HepG2 (cell line): ENCODE data around the gene CDC37L1. TPM values are rescaled to one million over a fixed set of nuclear protein-coding genes. Genes with fewer than 3 reads are reported as not detected.

Experiments used
- ATAC-seq: fragments of 200-7000 bp; cut with Tn5 transposase; 3 replicates; pipeline ENCODE4 v1.9.1; 2020; ENCODE audit warnings: mild to moderate bottlenecking, moderate library complexity
- BruUV-seq: library from RNA; stranded (reverse); fragments of 400-500 nt; replicated peaks from 2 replicates; lab custom pipeline; 2021; lab: Mats Ljungman, UMichigan
- CTCF ChIA-PET: fragments of 300-600 bp; formaldehyde crosslinking; extraction: SDS; loops from one replicate; lab custom pipeline; 2021; ENCODE audit warnings: low total read pairs, inconsistent platforms, low intra/inter-chr PET ratio; lab: Yijun Ruan, JAX
- POLR2A ChIA-PET: fragments of 350-600 bp; sonication (Branson Sonifier 250); formaldehyde crosslinking; loops from one replicate; lab custom pipeline; 2020; ENCODE audit warnings: antibody characterized with exemption, inconsistent platforms; lab: Yijun Ruan, JAX
- DNase-seq: peaks from one replicate; pipeline ENCODE4 v3.0.0-alpha.2; 2015; ENCODE audit warnings: low spot score
- FAIRE-seq: peaks from 3 replicates; lab custom pipeline; 2011; peaks lifted over from hg19 to GRCh38; lab: Jason Lieb, UNC
- H2AFZ ChIP-seq: one replicate; pipeline ENCODE4 v1.6.1; 2011; ENCODE audit warnings: low read length, inconsistent platforms
- H3K27ac ChIP-seq: fragments of 300-600 bp; 3 replicates; pipeline ENCODE4 v1.8.0; 2011; ENCODE audit warnings: mixed run types, mild to moderate bottlenecking, mixed read lengths, low read length, inconsistent platforms; ENCODE audit not compliant: insufficient read depth; ENCODE audit errors: extremely low read length
- H3K27me3 ChIP-seq, 2 experiments: fragments of 200-600 bp in 1 of 2; 2 replicates in 1 of 2; 3 replicates in 1 of 2; pipeline versions ENCODE4 v1.6.0 to v1.8.0; 2011; ENCODE audit warnings: low read length in 2 of 2, mild to moderate bottlenecking in 2 of 2, moderate library complexity in 2 of 2, inconsistent platforms in 1 of 2; ENCODE audit not compliant: insufficient read depth in 2 of 2, control insufficient read depth in 1 of 2
- H3K36me3 ChIP-seq, 2 experiments: fragments of 200-600 bp in 1 of 2; replicated peaks in 1 of 2; 2 replicates in 1 of 2; 3 replicates in 1 of 2; pipeline versions ENCODE4 v1.5.1 to v1.8.0; 2011; ENCODE audit warnings: low read length in 2 of 2, inconsistent platforms in 1 of 2; ENCODE audit not compliant: insufficient read depth in 2 of 2, control insufficient read depth in 1 of 2
- H3K4me1 ChIP-seq: 2 replicates; pipeline ENCODE4 v1.5.1; 2012; ENCODE audit warnings: low read length, inconsistent platforms; ENCODE audit not compliant: insufficient read depth
- H3K4me2 ChIP-seq: 2 replicates; pipeline ENCODE4 v1.6.0; 2011; ENCODE audit warnings: low read depth, low read length, inconsistent platforms
- H3K4me3 ChIP-seq, 3 experiments: fragments of 200-600 bp in 1 of 3; sonication (generic), shearing (Covaris generic) in 1 of 3; replicated peaks in 1 of 3; 2 replicates each; pipeline ENCODE4 v1.5.1; 2011 to 2016; ENCODE audit warnings: low read length in 3 of 3, inconsistent platforms in 2 of 3, low read depth in 2 of 3, mild to moderate bottlenecking in 2 of 3, control low read depth in 1 of 3, mixed read lengths in 1 of 3; ENCODE audit not compliant: insufficient read depth in 1 of 3
- H3K79me2 ChIP-seq: one replicate; pipeline ENCODE4 v1.6.1; 2011; ENCODE audit warnings: low read length, inconsistent platforms; ENCODE audit not compliant: insufficient read depth
- H3K9ac ChIP-seq: 2 replicates; pipeline ENCODE4 v1.6.0; 2011; ENCODE audit warnings: mild to moderate bottlenecking, low read depth, low read length, inconsistent platforms; ENCODE audit not compliant: insufficient read depth
- H3K9me3 ChIP-seq: 2 replicates; pipeline ENCODE4 v1.5.1; 2012; ENCODE audit warnings: mild to moderate bottlenecking, low read length
- H4K20me1 ChIP-seq: 2 replicates; pipeline ENCODE4 v1.6.0; 2011; ENCODE audit warnings: inconsistent platforms, mild to moderate bottlenecking, low read length, moderate library complexity; ENCODE audit not compliant: insufficient read depth
- CREM ChIP-seq, 2 experiments: sonication (generic) in 1 of 2; formaldehyde crosslinking in 1 of 2; IDR thresholded peaks; 2 replicates each; pipeline versions ENCODE4 v1.4.0 to v1.6.1; 2016 to 2020; ENCODE audit warnings: antibody characterized with exemption in 1 of 2, mild to moderate bottlenecking in 1 of 2, missing genetic modification reagents in 1 of 2
- FOXK2 ChIP-seq: fragments of 450-650 bp; IDR thresholded peaks from 2 replicates; pipeline ENCODE4 v1.6.1; 2016
- GPBP1L1 ChIP-seq: sonication (generic); formaldehyde crosslinking; IDR thresholded peaks from 2 replicates; pipeline ENCODE4 v1.5.0; 2020; ENCODE audit warnings: mild to moderate bottlenecking, missing genetic modification reagents
- MAFG ChIP-seq: sonication (generic); formaldehyde crosslinking; IDR thresholded peaks from 2 replicates; pipeline ENCODE4 v1.5.1; 2020; ENCODE audit warnings: mild to moderate bottlenecking, missing genetic modification reagents
- PAXIP1 ChIP-seq: sonication (generic); formaldehyde crosslinking; conservative IDR thresholded peaks from 2 replicates; pipeline ENCODE4 v1.4.0; 2020; ENCODE audit warnings: mild to moderate bottlenecking, missing genetic modification reagents, moderate library complexity
- SMAD3 ChIP-seq: sonication (generic); formaldehyde crosslinking; IDR thresholded peaks from 2 replicates; pipeline ENCODE4 v1.4.0; 2020; ENCODE audit warnings: missing genetic modification reagents
- SP4 ChIP-seq: sonication (generic); formaldehyde crosslinking; IDR thresholded peaks from 2 replicates; pipeline ENCODE4 v1.8.1; 2023; ENCODE audit warnings: mild to moderate bottlenecking, missing genetic modification reagents
- TOPORS ChIP-seq: sonication (generic); formaldehyde crosslinking; IDR thresholded peaks from 2 replicates; pipeline ENCODE4 v1.8.0; 2023; ENCODE audit warnings: mild to moderate bottlenecking, missing genetic modification reagents
- U2AF2 ChIP-seq: fragments of 200-400 bp; formaldehyde crosslinking; IDR thresholded peaks from 2 replicates; pipeline ENCODE4 v1.6.1; 2017; ENCODE audit warnings: low read depth, mild to moderate bottlenecking, low read length
- ZFP41 ChIP-seq: sonication (generic); formaldehyde crosslinking; IDR thresholded peaks from 2 replicates; pipeline ENCODE4 v1.4.0; 2020; ENCODE audit warnings: mild to moderate bottlenecking, missing genetic modification reagents, borderline replicate concordance
- ZNF317 ChIP-seq: sonication (generic); formaldehyde crosslinking; IDR thresholded peaks from 2 replicates; pipeline ENCODE4 v1.5.0; 2020; ENCODE audit warnings: mild to moderate bottlenecking, missing genetic modification reagents
- ZNF589 ChIP-seq: sonication (generic); formaldehyde crosslinking; conservative IDR thresholded peaks from 2 replicates; pipeline ENCODE4 v1.8.0; 2022; ENCODE audit warnings: mild to moderate bottlenecking, moderate library complexity, missing genetic modification reagents
- ZNF639 ChIP-seq: conservative IDR thresholded peaks from 2 replicates; pipeline ENCODE4 v1.6.1; 2018; ENCODE audit warnings: missing genetic modification reagents
- ZNF674 ChIP-seq: sonication (generic); formaldehyde crosslinking; IDR thresholded peaks from 2 replicates; pipeline ENCODE4 v1.5.0; 2020; ENCODE audit warnings: low read depth, mild to moderate bottlenecking, missing genetic modification reagents
- WGBS: methylation state at CpG from one replicate; pipeline ENCODE4 v1.1.6; 2017; ENCODE audit warnings: low lambda C conversion rate; 5-methylcytosine and 5-hydroxymethylcytosine counted together
- in situ Hi-C: cut with HindIII; loops from 2 replicates; pipeline ENCODE4 v1.10.0; 2017; ENCODE audit warnings: low pct_unique_long_range_greater_than_20kb; ENCODE audit not compliant: extremely low pct_ligation_motif_present
- intact Hi-C: fragments of 100-400 bp; cut with micrococcal nuclease; formaldehyde crosslinking; loops from one replicate; pipeline ENCODE4 v1.10.0; 2022; ENCODE audit not compliant: unreplicated experiment
- polyA plus RNA-seq, 8 experiments: library from polyadenylated mRNA; depleted of rRNA in 3 of 8; stranded (reverse) in 7 of 8; unstranded in 1 of 8; fragments of >200 nt; fragmentation: Illumina TruSeq in 4 of 8; extraction: Trizol in 4 of 8; gene quantifications; 2 replicates each; pipeline versions ENCODE4 v1.2.1 to v1.2.3, GENCODE V29; 2011 to 2016; ENCODE audit warnings: low read depth in 4 of 8, missing spikeins in 1 of 8, mixed read lengths in 1 of 8; ENCODE audit not compliant: insufficient read depth in 1 of 8
- total RNA-seq, 5 experiments: library from RNA; depleted of rRNA; stranded (reverse); fragments of >200 nt; fragmentation: Illumina TruSeq; extraction: Trizol; gene quantifications; 2 replicates each; pipeline ENCODE4 v1.2.3, GENCODE V29; 2016; ENCODE audit warnings: low read depth in 1 of 5

The CDC37L1 gene
- total and polyA plus RNA-seq, 2 of the 13 experiments (the other 11 are each of a cell fraction or from before 2014, with no cell fraction given) = 5.5 to 17.0 TPM

- Histone ChIP-seq H2AFZ (no peak overlapping the region), H3K9me3 (no peaks in the 10 kb centered on the region), H3K4me2 (no peak overlapping the region), H3K27ac (no peak overlapping the region), H3K4me1 (no peaks in the 10 kb centered on the region), H3K36me3 (peaks cover 22 to 89% of the 10 kb centered on the region in 2 experiments), H3K27me3 (no peaks in the 10 kb centered on the region), H3K79me2 (no peaks in the 10 kb centered on the region), H4K20me1 (no peaks in the 10 kb centered on the region), H3K9ac (no peak overlapping the region), H3K4me3 (no peak overlapping the region)
- 98% methylated on average over 4 of the region's 4 CpGs for WGBS
- CTCF ChIA-PET = no interaction called here
- FAIRE-seq (no peak), DNase-seq (no peak), ATAC-seq (no peak)
- in situ Hi-C loops (no loop called here), intact Hi-C loops (no loop called here)
- no peak for TF ChIP-seq ZFP41 (CRISPR knock-in tag)
- TF ChIP-seq SP4 (CRISPR knock-in tag) = no peak
- no peak for TF ChIP-seq ZNF589 (CRISPR knock-in tag)
- no peak for TF ChIP-seq CREM (IDR thresholded peaks at IDR 0.05)
- no peak for TF ChIP-seq CREM (CRISPR knock-in tag; IDR thresholded peaks at IDR 0.05)
- TF ChIP-seq FOXK2 = no peak
- TF ChIP-seq MAFG = no peak
- no peak for TF ChIP-seq ZNF674
- no peak for TF ChIP-seq GPBP1L1
- TF ChIP-seq ZNF639 (CRISPR knock-in tag) = no peak
- TF ChIP-seq SMAD3 = no peak
- no peak for TF ChIP-seq TOPORS (CRISPR knock-in tag)
- no peak for TF ChIP-seq ZNF317
- no peak for TF ChIP-seq PAXIP1
- TF ChIP-seq U2AF2 = no peak
- POLR2A ChIA-PET = no interaction called here
- no TSS peak for BruUV-seq
These were observed 38.4 kb downstream of the CDC37L1 start for GRCh38 chr9:4717815-4718214.
